SU-DHL-6 (cell line): ENCODE data around the gene NLGN2.
A peak's percentile ranks its signal among the peaks of the same experiment; 100 is the strongest.

Experiments
- H2AFZ ChIP-seq: fragments of 200-600 bp; sonication (generic); 2 replicates; pipeline ENCODE4 v1.6.1; 2014; ENCODE audit warnings: low read depth, mild to moderate bottlenecking, moderate library complexity, mixed read lengths, antibody characterized with exemption, low read length; ENCODE audit not compliant: severe bottlenecking
- H3F3A ChIP-seq: fragments of 200-600 bp; shearing (Covaris generic); 2 replicates; pipeline ENCODE4 v1.6.0; 2016; ENCODE audit warnings: antibody characterized with exemption, mild to moderate bottlenecking; ENCODE audit not compliant: insufficient read depth
- H3K27ac ChIP-seq: fragments of 200-600 bp; sonication (generic); 2 replicates; pipeline ENCODE4 v1.5.1; 2016; ENCODE audit warnings: low read depth, mild to moderate bottlenecking, low read length, moderate library complexity, mixed read lengths
- H3K27me3 ChIP-seq: fragments of 200-600 bp; sonication (generic), shearing (Covaris generic); 2 replicates; pipeline ENCODE4 v1.6.0; 2014; ENCODE audit warnings: mild to moderate bottlenecking, low read length
- H3K36me3 ChIP-seq: fragments of 200-600 bp; sonication (generic); 2 replicates; pipeline ENCODE4 v1.6.1; 2014; ENCODE audit warnings: mild to moderate bottlenecking, low read length, mixed read lengths
- H3K4me2 ChIP-seq: fragments of 300-600, 200-600 bp; shearing (Covaris generic), sonication (generic); 2 replicates; pipeline ENCODE4 v1.6.0; 2014; ENCODE audit warnings: low read length, low read depth, mild to moderate bottlenecking; ENCODE audit not compliant: poor library complexity, severe bottlenecking
- H3K4me3 ChIP-seq: fragments of 200-600 bp; sonication (generic); 2 replicates; pipeline ENCODE4 v1.5.1; 2014; ENCODE audit warnings: antibody characterized with exemption, low read length, mild to moderate bottlenecking, mixed read lengths; ENCODE audit not compliant: insufficient read depth, poor library complexity, severe bottlenecking
- H3K79me2 ChIP-seq: fragments of 200-600 bp; sonication (generic); 2 replicates; pipeline ENCODE4 v1.6.1; 2014; ENCODE audit warnings: mild to moderate bottlenecking, low read length, moderate library complexity; ENCODE audit not compliant: insufficient read depth
- H3K9ac ChIP-seq: fragments of 200-600 bp; sonication (generic); 2 replicates; pipeline ENCODE4 v1.7.0; 2014; ENCODE audit warnings: mild to moderate bottlenecking, low read length
- H3K9me2 ChIP-seq: fragments of 200-600 bp; sonication (generic); replicated peaks from 2 replicates; pipeline ENCODE4 v1.6.1; 2014; ENCODE audit warnings: low read length; ENCODE audit not compliant: insufficient read depth
- H3K9me3 ChIP-seq: fragments of 200-600 bp; sonication (generic); 2 replicates; pipeline ENCODE4 v1.6.1; 2014; ENCODE audit warnings: low read length, mixed read lengths; ENCODE audit not compliant: insufficient read depth
- H4K20me1 ChIP-seq: fragments of 200-600 bp; sonication (generic); 2 replicates; pipeline ENCODE4 v1.6.1; 2014; ENCODE audit warnings: low read depth, mild to moderate bottlenecking, antibody characterized with exemption, low read length, moderate library complexity, mixed read lengths
- EZH2phosphoT487 ChIP-seq: fragments of 200-600 bp; sonication (generic), shearing (Covaris generic); conservative IDR thresholded peaks from 2 replicates; pipeline ENCODE4 v1.6.1; 2018; ENCODE audit warnings: mild to moderate bottlenecking, antibody characterized with exemption, low read length, moderate library complexity, mixed read lengths
- TF ChIP-seq, protein P1 (sequence below): fragments of 200-600 bp; sonication (generic); IDR thresholded peaks from one replicate; pipeline ENCODE4 v1.5.1; 2017; ENCODE audit warnings: antibody characterized with exemption, mild to moderate bottlenecking, low read length, moderate library complexity; ENCODE audit not compliant: insufficient read depth, poor library complexity, severe bottlenecking

NLGN2 gene

DNA sequence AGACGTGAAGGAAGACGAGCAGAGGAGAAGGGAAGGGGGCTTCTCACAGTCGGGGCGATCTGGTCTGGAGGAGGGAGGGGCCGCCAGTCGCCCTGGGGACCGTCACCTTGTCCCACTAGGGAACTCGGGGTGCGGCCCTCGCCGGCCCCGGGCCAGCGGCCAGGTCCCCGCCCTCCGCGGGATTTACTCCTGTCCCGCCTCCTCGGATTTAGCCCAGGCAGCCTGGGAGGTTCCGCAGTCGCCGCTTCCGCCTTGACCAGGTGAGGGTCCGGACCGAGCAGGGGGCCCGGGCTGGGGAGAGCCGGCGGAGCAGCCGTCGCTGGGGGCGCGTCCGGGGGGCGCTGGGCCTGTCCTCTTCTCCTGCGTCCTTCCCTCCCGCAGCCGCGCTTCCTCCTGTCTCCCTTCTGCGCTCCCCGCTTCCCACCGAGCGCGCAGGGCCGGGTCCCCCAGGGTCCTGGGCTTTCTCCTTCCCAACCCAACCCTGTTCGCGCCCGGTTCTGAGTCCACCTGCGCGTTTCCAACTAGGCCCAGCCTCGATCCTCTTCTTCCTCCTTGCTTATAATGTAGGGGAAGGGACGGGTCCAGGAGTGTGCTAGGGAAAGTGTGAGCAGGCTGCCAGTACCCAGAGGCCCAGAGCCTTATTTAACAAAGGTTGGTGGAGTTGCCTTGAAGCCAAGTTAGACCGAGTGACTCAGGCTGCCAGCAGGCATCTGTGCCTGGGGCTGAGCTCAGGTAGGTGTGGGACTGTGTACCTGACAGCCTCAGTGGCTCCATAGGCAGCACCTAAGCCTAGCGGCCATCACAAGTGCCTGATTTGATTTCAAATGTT is 26.6 kb upstream of the NLGN2 start, which contains the start of gene TNK1:
Gene TNK1 (plus strand): TSS at position 235 of the 829 bp plus-strand sequence. CDS start 1,838 bp downstream, outside the sequence.
- H3K27me3 ChIP-seq: no peaks in the 10 kb centered on the region
- H3K4me2 ChIP-seq: no peak within 1 kb of the TSS
- no peaks in the 10 kb centered on the region for H3K36me3 ChIP-seq
- H3K4me3 ChIP-seq: no peak within 1 kb of the TSS
- no peaks in the 10 kb centered on the region for H3K9me2 ChIP-seq
- no peaks in the 10 kb centered on the region for H3F3A ChIP-seq
- H3K27ac ChIP-seq: no peak within 1 kb of the TSS
- H2AFZ ChIP-seq: no peak within 1 kb of the TSS
- H3K9ac ChIP-seq: no peak within 1 kb of the TSS
- TF ChIP-seq EZH2phosphoT487: no peak
- TF ChIP-seq, protein P1, sequence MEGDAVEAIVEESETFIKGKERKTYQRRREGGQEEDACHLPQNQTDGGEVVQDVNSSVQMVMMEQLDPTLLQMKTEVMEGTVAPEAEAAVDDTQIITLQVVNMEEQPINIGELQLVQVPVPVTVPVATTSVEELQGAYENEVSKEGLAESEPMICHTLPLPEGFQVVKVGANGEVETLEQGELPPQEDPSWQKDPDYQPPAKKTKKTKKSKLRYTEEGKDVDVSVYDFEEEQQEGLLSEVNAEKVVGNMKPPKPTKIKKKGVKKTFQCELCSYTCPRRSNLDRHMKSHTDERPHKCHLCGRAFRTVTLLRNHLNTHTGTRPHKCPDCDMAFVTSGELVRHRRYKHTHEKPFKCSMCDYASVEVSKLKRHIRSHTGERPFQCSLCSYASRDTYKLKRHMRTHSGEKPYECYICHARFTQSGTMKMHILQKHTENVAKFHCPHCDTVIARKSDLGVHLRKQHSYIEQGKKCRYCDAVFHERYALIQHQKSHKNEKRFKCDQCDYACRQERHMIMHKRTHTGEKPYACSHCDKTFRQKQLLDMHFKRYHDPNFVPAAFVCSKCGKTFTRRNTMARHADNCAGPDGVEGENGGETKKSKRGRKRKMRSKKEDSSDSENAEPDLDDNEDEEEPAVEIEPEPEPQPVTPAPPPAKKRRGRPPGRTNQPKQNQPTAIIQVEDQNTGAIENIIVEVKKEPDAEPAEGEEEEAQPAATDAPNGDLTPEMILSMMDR: no peak
- H3K79me2 ChIP-seq: no peaks in the 10 kb centered on the region
- peaks cover 9% of the 10 kb centered on the region; the same call in 1 of the 2 replicates for H3K9me3 ChIP-seq
- H4K20me1 ChIP-seq: no peaks in the 10 kb centered on the region

DNA sequence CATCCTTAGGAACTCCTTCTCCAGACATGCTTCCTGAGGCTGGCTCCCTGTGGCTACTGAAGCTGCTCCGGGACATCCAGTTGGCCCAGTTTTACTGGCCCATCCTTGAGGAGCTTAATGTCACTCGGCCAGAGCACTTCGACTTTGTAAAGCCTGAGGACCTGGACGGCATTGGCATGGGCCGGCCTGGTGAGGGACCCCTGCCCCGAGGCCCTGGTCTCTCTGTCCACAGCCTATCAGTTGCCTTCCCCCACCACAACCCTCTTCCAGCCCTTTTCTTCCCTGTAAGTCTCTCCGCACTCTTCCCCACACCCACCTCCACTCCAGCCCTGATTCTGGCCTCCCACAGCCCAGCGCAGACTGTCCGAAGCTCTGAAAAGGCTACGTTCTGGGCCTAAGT is 24.7 kb upstream of the NLGN2 start:
- H3F3A ChIP-seq: no peaks in the 10 kb centered on the region
- no peak overlapping the region for H3K27ac ChIP-seq
- peaks cover 9% of the 10 kb centered on the region; the same call in 1 of the 2 replicates for H3K9me3 ChIP-seq
- no peaks in the 10 kb centered on the region for H4K20me1 ChIP-seq
- no peak overlapping the region for H3K4me2 ChIP-seq
- H2AFZ ChIP-seq: no peak overlapping the region
- H3K79me2 ChIP-seq: no peaks in the 10 kb centered on the region
- H3K36me3 ChIP-seq: no peaks in the 10 kb centered on the region
- no peaks in the 10 kb centered on the region for H3K9me2 ChIP-seq
- no peak overlapping the region for H3K9ac ChIP-seq
- no peak overlapping the region for H3K4me3 ChIP-seq
- no peaks in the 10 kb centered on the region for H3K27me3 ChIP-seq
- no peak for TF ChIP-seq EZH2phosphoT487
- TF ChIP-seq, protein P1: no peak

DNA sequence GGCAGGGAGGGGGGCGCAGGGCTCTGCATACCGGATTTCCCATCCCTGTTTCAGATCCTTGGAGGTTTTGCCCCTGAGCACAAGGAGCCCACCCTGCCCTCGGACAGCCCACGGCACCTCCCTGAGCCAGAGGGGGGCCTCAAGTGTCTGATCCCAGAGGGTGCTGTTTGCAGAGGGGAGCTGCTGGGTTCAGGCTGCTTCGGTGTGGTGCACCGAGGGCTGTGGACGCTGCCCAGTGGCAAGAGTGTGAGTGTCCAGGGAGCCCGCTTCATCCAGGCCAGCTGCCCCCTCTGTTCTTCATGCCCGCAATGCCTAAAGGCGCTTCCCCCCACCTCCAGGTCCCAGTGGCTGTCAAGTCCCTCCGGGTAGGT is 24.3 kb upstream of the NLGN2 start:
- Histone ChIP-seq H3K4me3 (no peak overlapping the region), H3K9ac (no peak overlapping the region; the same call in 1 of the 2 replicates), H3K9me2 (no peaks in the 10 kb centered on the region), H3K9me3 (peaks cover 9% of the 10 kb centered on the region; the same call in 1 of the 2 replicates), H4K20me1 (no peaks in the 10 kb centered on the region), H3F3A (no peaks in the 10 kb centered on the region), H3K27ac (no peak overlapping the region), H3K4me2 (peak overlapping the region; percentile 79), H2AFZ (no peak overlapping the region), H3K27me3 (no peaks in the 10 kb centered on the region), H3K79me2 (no peaks in the 10 kb centered on the region), H3K36me3 (no peaks in the 10 kb centered on the region)
- TF ChIP-seq, protein P1: no peak
- TF ChIP-seq EZH2phosphoT487: no peak
